Endodermal cell (in vitro differentiated cells): ENCODE data around the gene RSPH6A. TPM values are rescaled to one million over a fixed set of nuclear protein-coding genes. Genes with fewer than 3 reads are reported as not detected.

ENCODE experiments used
- DNase-seq: peaks from one replicate; pipeline ENCODE4 v3.0.0-alpha.2; 2017
- H3K27ac ChIP-seq: 2 replicates; pipeline ENCODE4 v1.5.1; 2013; ENCODE audit warnings: mild to moderate bottlenecking, low read depth, low read length, moderate library complexity
- H3K27me3 ChIP-seq: 2 replicates; pipeline ENCODE4 v1.6.1; 2013; ENCODE audit warnings: mild to moderate bottlenecking, low read length, moderate library complexity; ENCODE audit not compliant: insufficient read depth, control insufficient read depth, poor library complexity, severe bottlenecking
- H3K36me3 ChIP-seq: 2 replicates; pipeline ENCODE4 v1.7.0; 2013; ENCODE audit warnings: mild to moderate bottlenecking, low read length, moderate library complexity; ENCODE audit not compliant: control insufficient read depth, insufficient read depth
- H3K4me1 ChIP-seq: one replicate; pipeline ENCODE4 v1.7.0; 2013; ENCODE audit warnings: low read length; ENCODE audit not compliant: control insufficient read depth, insufficient read depth
- H3K4me3 ChIP-seq: 2 replicates; pipeline ENCODE4 v1.5.1; 2013; ENCODE audit warnings: mild to moderate bottlenecking, low read length, moderate library complexity
- H3K9ac ChIP-seq: 2 replicates; pipeline ENCODE4 v1.6.1; 2013; ENCODE audit warnings: mild to moderate bottlenecking, low read length, moderate library complexity; ENCODE audit not compliant: poor library complexity, severe bottlenecking; ENCODE audit errors: extremely low read depth
- H3K9me3 ChIP-seq: 2 replicates; pipeline ENCODE4 v1.6.1; 2013; ENCODE audit warnings: mild to moderate bottlenecking, low read length, moderate library complexity; ENCODE audit not compliant: control insufficient read depth
- H3K27ac Mint-ChIP-seq: 2 replicates; pipeline ENCODE4 v1.8.0; 2020; ENCODE audit warnings: mixed read lengths
- H3K27me3 Mint-ChIP-seq: 2 replicates; pipeline ENCODE4 v1.8.0; 2021; ENCODE audit warnings: mild to moderate bottlenecking, mixed read lengths; ENCODE audit not compliant: insufficient read depth
- H3K36me3 Mint-ChIP-seq: 2 replicates; pipeline ENCODE4 v1.8.0; 2020; ENCODE audit warnings: low read depth, mixed read lengths
- H3K4me1 Mint-ChIP-seq: 2 replicates; pipeline ENCODE4 v1.8.0; 2020; ENCODE audit warnings: mixed read lengths
- H3K4me3 Mint-ChIP-seq: 2 replicates; pipeline ENCODE4 v1.8.0; 2020; ENCODE audit warnings: mild to moderate bottlenecking, moderate library complexity, mixed read lengths
- H3K9me3 Mint-ChIP-seq: 2 replicates; pipeline ENCODE4 v1.8.0; 2020; ENCODE audit warnings: mild to moderate bottlenecking, mixed read lengths
- WGBS, 2 experiments: methylation state at CpG; one replicate each; pipeline versions ENCODE4 v1.1.5 to v1.1.7; 2013; ENCODE audit warnings: missing lambda C conversion rate in 2 of 2, mixed read lengths in 1 of 2; ENCODE audit not compliant: insufficient coverage in 1 of 2, insufficient read length in 1 of 2; 5-methylcytosine and 5-hydroxymethylcytosine counted together
- total RNA-seq, 2 donors: library from RNA; stranded (reverse); fragmentation: NEBNext Ultra II Directional in 1 of 2; extraction: Animal tissue kit (Norgen Biotek cat#: 25700) in 1 of 2; gene quantifications; 2 replicates in 1 of 2; 3 replicates in 1 of 2; pipeline ENCODE4 v1.2.1, GENCODE V29; 2021
- TF ChIP-seq, protein P1 (sequence below): fragments of 200-600 bp; sonication (generic); conservative IDR thresholded peaks from 2 replicates; pipeline ENCODE4 v1.5.0; 2021; ENCODE audit warnings: antibody characterized with exemption, mild to moderate bottlenecking

Gene RSPH6A
- total RNA-seq, 2 donors from 2014 or later = 0.53 TPM

DNA sequence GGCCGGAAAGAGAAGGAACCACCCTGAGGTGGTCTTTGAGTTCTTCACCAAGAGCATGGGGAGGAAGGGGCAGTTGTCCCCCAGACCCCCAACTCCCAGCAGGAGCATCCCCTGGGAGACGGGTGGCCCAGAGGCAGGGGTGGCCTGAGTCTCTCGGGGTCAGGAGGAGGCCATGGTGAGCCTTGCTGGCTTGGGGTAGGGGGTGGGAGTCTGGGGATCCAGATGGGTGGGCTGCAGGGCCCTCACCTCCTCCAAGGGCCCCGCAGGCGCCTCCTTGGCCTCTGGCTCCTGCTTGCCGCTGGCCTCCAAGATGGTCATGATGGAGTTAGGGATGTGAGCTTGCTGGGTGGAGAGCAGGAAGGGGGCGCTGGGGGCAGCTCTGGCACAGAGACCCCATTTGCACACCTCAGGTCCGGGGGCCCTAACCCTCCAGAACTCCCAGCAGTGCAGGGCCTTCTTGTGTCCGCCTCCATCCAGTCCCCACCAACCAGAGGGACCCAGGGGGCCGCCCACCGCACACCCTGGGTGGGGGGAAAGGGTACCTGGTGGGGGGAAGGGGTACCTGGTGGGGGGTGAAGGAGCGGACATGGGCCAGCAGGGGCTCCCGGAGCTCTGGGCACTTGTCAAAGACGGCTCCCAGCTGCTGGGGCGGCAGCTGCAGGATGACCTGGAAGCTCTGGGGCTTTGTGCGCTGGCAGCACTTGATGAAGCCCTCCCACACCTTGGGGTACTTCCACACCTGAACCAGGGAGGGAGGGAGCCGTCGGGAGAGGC, 1.3 kb upstream of the RSPH6A start:
- Histone ChIP-seq H3K4me1 (peaks cover 15% of the 10 kb centered on the region), H3K9ac (peak overlapping the region; percentile 64), H3K27me3 (no peaks in the 10 kb centered on the region), H3K9me3 (no peaks in the 10 kb centered on the region), H3K4me3 (peak overlapping the region; percentile 84), H3K36me3 (peaks cover 18% of the 10 kb centered on the region), H3K27ac (peak overlapping the region; percentile 78)
- peak overlapping the region; percentile 81 for H3K4me3 Mint-ChIP-seq
- peak; percentile 71 for DNase-seq
- H3K9me3 Mint-ChIP-seq = no peaks in the 10 kb centered on the region
- H3K27ac Mint-ChIP-seq = peak overlapping the region; percentile 95
- no peaks in the 10 kb centered on the region for H3K27me3 Mint-ChIP-seq
- TF ChIP-seq, protein P1, sequence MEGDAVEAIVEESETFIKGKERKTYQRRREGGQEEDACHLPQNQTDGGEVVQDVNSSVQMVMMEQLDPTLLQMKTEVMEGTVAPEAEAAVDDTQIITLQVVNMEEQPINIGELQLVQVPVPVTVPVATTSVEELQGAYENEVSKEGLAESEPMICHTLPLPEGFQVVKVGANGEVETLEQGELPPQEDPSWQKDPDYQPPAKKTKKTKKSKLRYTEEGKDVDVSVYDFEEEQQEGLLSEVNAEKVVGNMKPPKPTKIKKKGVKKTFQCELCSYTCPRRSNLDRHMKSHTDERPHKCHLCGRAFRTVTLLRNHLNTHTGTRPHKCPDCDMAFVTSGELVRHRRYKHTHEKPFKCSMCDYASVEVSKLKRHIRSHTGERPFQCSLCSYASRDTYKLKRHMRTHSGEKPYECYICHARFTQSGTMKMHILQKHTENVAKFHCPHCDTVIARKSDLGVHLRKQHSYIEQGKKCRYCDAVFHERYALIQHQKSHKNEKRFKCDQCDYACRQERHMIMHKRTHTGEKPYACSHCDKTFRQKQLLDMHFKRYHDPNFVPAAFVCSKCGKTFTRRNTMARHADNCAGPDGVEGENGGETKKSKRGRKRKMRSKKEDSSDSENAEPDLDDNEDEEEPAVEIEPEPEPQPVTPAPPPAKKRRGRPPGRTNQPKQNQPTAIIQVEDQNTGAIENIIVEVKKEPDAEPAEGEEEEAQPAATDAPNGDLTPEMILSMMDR = no peak
- H3K4me1 Mint-ChIP-seq = peaks cover 8% of the 10 kb centered on the region
- peaks cover 15% of the 10 kb centered on the region for H3K36me3 Mint-ChIP-seq
- 21 to 41% methylated on average over 2 to 18 of the region's 18 CpGs for WGBS, 2 experiments

DNA sequence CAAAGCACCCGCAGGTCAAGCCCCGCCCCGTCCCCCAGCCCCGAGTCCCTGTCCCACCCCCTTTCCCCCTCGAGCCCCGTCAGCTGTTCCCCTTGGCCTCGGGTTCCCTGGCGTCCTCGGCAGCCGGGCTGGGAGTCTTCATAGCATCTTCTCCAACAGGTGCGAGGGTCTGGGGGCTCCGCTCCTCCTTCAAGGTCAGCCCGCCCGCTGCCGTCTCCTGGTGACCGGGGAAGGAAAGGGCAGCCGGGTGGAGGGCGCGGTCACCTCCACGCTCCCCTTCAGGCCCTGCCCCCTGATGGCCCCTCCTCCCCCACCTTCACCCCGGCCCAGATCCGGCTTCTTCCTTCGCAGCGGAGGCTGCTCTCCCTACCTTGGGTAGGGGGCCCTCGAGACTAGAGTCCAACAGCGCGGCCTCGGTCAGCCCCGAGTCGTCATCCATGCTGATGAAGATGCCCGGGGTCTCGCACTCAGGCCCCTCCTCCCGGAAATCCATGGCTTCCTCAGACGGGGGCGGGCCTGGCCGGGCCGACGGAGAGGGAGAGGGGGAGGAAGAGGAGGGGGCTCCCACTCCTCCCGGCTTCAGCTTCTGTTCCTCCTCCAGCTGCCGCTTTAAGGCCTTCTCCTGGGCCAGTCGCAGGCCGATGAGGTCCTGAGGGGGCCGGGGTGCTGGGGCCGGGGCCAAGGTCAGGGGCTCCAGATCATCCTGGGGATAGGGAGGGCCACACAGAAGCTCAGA, 541 bp upstream of the RSPH6A start:
- TF ChIP-seq, protein P1 = no peak
- Histone ChIP-seq H3K9me3 (no peaks in the 10 kb centered on the region), H3K9ac (peak overlapping the region; percentile 64), H3K27ac (peak overlapping the region; percentile 78), H3K36me3 (peaks cover 12% of the 10 kb centered on the region), H3K4me1 (peaks cover 15% of the 10 kb centered on the region), H3K4me3 (peak overlapping the region; percentile 84), H3K27me3 (no peaks in the 10 kb centered on the region)
- Mint-ChIP-seq H3K4me1 (peaks cover 8% of the 10 kb centered on the region), H3K9me3 (no peaks in the 10 kb centered on the region), H3K36me3 (peaks cover 11% of the 10 kb centered on the region), H3K27me3 (no peaks in the 10 kb centered on the region), H3K27ac (peak overlapping the region; percentile 93), H3K4me3 (peak overlapping the region; percentile 81)
- peak; percentile 95 for DNase-seq
- 0% methylated on average over 5 to 42 of the region's 44 CpGs for WGBS, 2 experiments

DNA sequence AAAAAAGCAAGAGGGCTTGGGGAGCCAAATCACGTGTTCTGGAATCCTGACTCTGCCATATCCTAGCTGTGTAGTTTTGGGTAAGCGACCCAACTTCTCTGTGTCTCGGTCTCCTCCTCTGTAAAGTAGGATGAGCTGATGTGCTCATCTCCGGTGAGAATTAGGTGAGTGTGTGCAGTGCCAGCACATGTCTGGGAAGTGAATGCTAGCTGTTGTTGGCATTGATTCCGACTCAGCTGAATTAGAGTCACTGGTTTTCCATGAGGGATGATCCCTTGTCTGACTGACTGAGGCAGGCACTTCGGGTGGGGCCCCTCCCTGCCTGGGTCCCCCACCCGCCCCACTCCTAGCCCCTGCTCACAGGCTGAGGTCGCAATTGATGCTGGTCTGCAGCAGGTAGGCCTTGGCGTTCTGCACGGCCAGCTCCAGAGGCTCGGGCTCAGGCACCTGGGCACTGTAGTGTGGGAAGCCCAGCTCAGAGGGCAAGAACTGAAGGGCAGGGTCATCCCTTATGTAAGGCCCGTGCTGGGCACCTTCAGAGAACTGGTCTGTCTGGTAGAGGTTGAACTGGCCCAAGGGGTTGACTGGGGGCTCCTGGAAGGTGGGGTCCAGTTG, 835 bp downstream of the RSPH6A start:
- Histone ChIP-seq H3K36me3 (no peaks in the 10 kb centered on the region), H3K4me3 (peak overlapping the region; percentile 84), H3K27ac (no peak overlapping the region), H3K9ac (peak overlapping the region; percentile 64), H3K4me1 (peaks cover 15% of the 10 kb centered on the region), H3K9me3 (no peaks in the 10 kb centered on the region), H3K27me3 (no peaks in the 10 kb centered on the region)
- 91 to 100% methylated on average over 6 to 12 of the region's 12 CpGs for WGBS, 2 experiments
- TF ChIP-seq, protein P1 = no peak
- peaks cover 2% of the 10 kb centered on the region for H3K36me3 Mint-ChIP-seq
- H3K4me3 Mint-ChIP-seq = peak overlapping the region; percentile 81
- peaks cover 8% of the 10 kb centered on the region for H3K4me1 Mint-ChIP-seq
- H3K9me3 Mint-ChIP-seq = no peaks in the 10 kb centered on the region
- no peak for DNase-seq
- no peaks in the 10 kb centered on the region for H3K27me3 Mint-ChIP-seq
- peak overlapping the region; percentile 30 for H3K27ac Mint-ChIP-seq
